BJ (cell line): Measurements from ENCODE around the gene CNTN2. TPM values are rescaled to one million over a fixed set of nuclear protein-coding genes. Genes with fewer than 3 reads are reported as not detected.

Source experiments
- CTCF ChIA-PET: fragments of 350-600 bp; formaldehyde crosslinking; extraction: SDS; loops from one replicate; lab custom pipeline; 2021; ENCODE audit warnings: antibody characterized with exemption, inconsistent platforms; lab: Yijun Ruan, JAX
- POLR2A ChIA-PET: fragments of 300-600 bp; sonication (Branson Sonifier 250); formaldehyde crosslinking; extraction: SDS; loops from one replicate; lab custom pipeline; 2021; ENCODE audit warnings: antibody characterized with exemption; lab: Charles Lee
- DNase-seq: peaks from one replicate; pipeline ENCODE4 v3.0.0-alpha.2; 2011; ENCODE audit warnings: low read depth
- H3K27me3 ChIP-seq: 2 replicates; pipeline ENCODE4 v1.6.0; 2011; ENCODE audit warnings: low read length; ENCODE audit not compliant: control insufficient read depth, insufficient read depth
- H3K36me3 ChIP-seq: 2 replicates; pipeline ENCODE4 v1.5.1; 2011; ENCODE audit warnings: low read length; ENCODE audit not compliant: control insufficient read depth, insufficient read depth
- H3K4me3 ChIP-seq: 2 replicates; pipeline ENCODE4 v1.5.1; 2011; ENCODE audit warnings: low read depth, mild to moderate bottlenecking, control low read depth, low read length
- CTCF ChIP-seq: IDR thresholded peaks from 2 replicates; pipeline ENCODE4 v1.5.1; 2011; ENCODE audit warnings: low read depth, mild to moderate bottlenecking, control low read depth, inconsistent platforms, low read length, moderate library complexity; ENCODE audit not compliant: insufficient read depth
- polyA plus RNA-seq: library from polyadenylated mRNA; depleted of rRNA; stranded (reverse); fragments of >200 nt; gene quantifications from 2 replicates; pipeline ENCODE4 v1.2.3, GENCODE V29; 2011

CNTN2 gene
- polyA plus RNA-seq, 1 experiment, result not detected

- H3K27me3 ChIP-seq, result no peaks in the 10 kb centered on the region; the same call in 1 of the 2 replicates
- POLR2A ChIA-PET, result no interaction called here
- DNase-seq, result no peak
- TF ChIP-seq CTCF, result no peak
- no peaks in the 10 kb centered on the region for H3K36me3 ChIP-seq
- CTCF ChIA-PET, result interaction anchor here (0.6 to 4.9 kb wide), 28 partner anchors 8 to 254 kb away, joined by 3 to 116 read pairs (median 6); no protein-coding TSS in a partner anchor
- no peak overlapping the region for H3K4me3 ChIP-seq
Measured at GRCh38 chr1:205060746-205061145, 17.7 kb downstream of the CNTN2 start.

GRCh38 chr1:205061227-205061626 is 18.2 kb downstream of the CNTN2 start:
- H3K4me3 ChIP-seq, result no peak overlapping the region
- CTCF ChIA-PET, result interaction anchor here (0.7 to 4.9 kb wide), 45 partner anchors 9 to 254 kb away, joined by 3 to 116 read pairs (median 5); no protein-coding TSS in a partner anchor
- TF ChIP-seq CTCF, result no peak
- DNase-seq, result no peak
- POLR2A ChIA-PET, result no interaction called here
- no peaks in the 10 kb centered on the region; the same call in none of the 2 replicates for H3K27me3 ChIP-seq
- H3K36me3 ChIP-seq, result no peaks in the 10 kb centered on the region

- Histone ChIP-seq H3K27me3 (no peaks in the 10 kb centered on the region; the same call in none of the 2 replicates), H3K36me3 (no peaks in the 10 kb centered on the region), H3K4me3 (no peak overlapping the region)
- ChIA-PET CTCF (interaction anchor here (0.6 to 4.9 kb wide), 49 partner anchors 9 to 383 kb away, joined by 3 to 116 read pairs (median 5); no protein-coding TSS in a partner anchor), POLR2A (no interaction called here)
- DNase-seq, result no peak
- TF ChIP-seq CTCF, result peak; percentile 91
Measured at GRCh38 chr1:205061665-205062069, 18.7 kb downstream of the CNTN2 start.

- no peak for TF ChIP-seq CTCF
- no peak overlapping the region for H3K4me3 ChIP-seq
- no peak for DNase-seq
- H3K27me3 ChIP-seq, result no peaks in the 10 kb centered on the region; the same call in none of the 2 replicates
- H3K36me3 ChIP-seq, result no peaks in the 10 kb centered on the region
- POLR2A ChIA-PET, result no interaction called here
- CTCF ChIA-PET, result interaction anchor here (0.7 to 4.9 kb wide), 27 partner anchors 9 to 255 kb away, joined by 3 to 116 read pairs (median 9); no protein-coding TSS in a partner anchor
Measured at GRCh38 chr1:205062319-205062718, 19.3 kb downstream of the CNTN2 start.

GRCh38 chr1:205062895-205063294 is 19.9 kb downstream of the CNTN2 start:
- ChIA-PET CTCF (interaction anchor here (1.0 to 4.9 kb wide), 17 partner anchors 8 to 256 kb away, joined by 3 to 116 read pairs (median 12); no protein-coding TSS in a partner anchor), POLR2A (no interaction called here)
- Histone ChIP-seq H3K36me3 (no peaks in the 10 kb centered on the region), H3K27me3 (no peaks in the 10 kb centered on the region; the same call in none of the 2 replicates), H3K4me3 (no peak overlapping the region)
- TF ChIP-seq CTCF, result no peak
- DNase-seq, result no peak
